ENCODE data around the gene TMEM150C.
"Not testable (repeated sequence)": the region's sequence is repeated elsewhere in the genome, so short reads cannot be mapped to it uniquely, and the experiment has no call there.

Gene TMEM150C

DNA sequence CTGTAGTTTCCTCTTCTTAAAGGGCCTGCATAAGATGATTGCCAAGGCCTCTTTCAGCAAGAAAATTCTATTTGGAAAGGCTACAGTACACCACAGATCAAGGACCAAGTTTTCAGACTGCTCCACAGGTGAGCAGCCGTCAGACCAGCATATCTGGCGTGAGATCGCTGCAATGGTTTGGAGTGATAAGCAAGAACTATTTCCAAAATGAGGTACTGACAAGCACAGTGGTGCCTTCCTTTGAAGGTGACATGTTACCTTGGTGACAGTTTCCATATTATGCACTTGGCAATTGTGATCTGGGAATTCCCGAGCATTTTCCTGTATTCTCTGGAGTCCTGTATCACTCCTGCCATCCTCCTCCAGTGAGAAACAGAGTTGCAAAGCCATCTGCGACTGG, 7.3 kb upstream of the TMEM150C start:
- DNase-seq (ENCODE audit: low spot score): no peak

DNA sequence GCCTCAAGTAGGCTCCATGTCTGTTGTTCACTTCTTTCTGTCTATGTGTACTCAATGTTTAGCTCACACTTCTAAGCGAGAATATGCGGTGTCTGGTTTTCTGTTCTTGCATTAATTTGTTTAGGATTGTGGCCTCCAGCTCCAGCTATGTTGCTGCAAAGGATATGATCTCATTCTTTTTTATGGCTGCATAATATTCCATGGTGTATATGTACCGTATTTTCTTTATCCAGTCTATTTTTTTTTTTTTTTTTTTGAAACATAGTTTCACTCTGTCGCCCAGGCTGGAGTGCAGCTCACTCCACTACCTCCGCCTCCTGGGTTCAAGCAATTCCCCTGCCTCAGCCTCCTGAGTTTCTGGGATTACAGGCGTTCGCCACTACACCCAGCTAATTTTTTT, 5.7 kb upstream of the TMEM150C start:
- no peak for DNase-seq (ENCODE audit: low spot score)

DNA sequence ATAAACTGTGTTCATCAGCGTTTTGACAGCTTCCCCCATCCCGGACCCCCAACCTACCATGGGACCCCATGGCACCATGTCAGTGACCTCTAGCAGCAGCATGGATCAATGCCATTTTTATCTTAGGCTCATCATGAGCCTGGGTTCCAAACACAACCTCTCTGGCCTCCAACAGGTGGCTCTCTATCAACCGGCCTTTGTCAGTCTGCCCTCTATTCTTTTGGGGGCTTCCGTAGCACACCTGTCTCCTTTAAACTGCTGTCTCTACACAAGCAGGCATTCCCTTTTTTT, 721 bp upstream of the TMEM150C start:
- DNase-seq (ENCODE audit: low spot score): no peak

- no peak for DNase-seq (ENCODE audit: low spot score)
Observed at GRCh38 chr4:82560853-82561785, 669 bp downstream of the TMEM150C start.

- no peak for DNase-seq (ENCODE audit: low spot score)
Observed at GRCh38 chr4:82559735-82560120, 2.1 kb downstream of the TMEM150C start.

DNA sequence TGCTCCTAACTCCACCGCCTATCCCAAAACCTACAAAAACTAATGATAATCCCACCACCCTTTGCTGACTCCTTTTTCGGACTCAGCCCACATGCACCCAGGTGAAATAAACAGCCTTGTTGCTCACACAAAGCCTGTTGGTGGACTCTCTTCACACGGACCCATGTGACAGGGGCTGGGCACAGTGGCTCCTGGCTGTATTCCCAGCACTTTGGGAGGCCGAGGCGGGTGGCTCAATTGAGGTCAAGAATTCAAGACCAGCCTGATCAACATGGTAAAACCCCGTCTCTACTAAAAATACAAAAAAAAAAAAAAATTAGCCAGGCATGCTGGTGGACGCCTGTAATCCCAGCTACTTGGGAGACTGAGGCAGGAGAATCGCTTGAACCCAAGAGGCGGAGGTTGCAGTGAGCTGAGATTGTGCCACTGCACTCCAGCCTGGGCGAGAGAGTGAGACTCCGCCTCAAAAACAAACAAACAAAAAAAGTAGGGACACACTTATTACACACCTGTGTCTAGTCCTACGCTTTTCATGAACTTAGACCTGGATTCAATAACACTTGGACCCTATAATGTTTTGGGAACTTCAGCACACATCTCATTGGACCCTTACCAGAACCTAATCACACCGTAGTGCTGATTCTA, 2.6 kb downstream of the TMEM150C start:
- DNase-seq (ENCODE audit: low spot score): not testable (repeated sequence)

DNA sequence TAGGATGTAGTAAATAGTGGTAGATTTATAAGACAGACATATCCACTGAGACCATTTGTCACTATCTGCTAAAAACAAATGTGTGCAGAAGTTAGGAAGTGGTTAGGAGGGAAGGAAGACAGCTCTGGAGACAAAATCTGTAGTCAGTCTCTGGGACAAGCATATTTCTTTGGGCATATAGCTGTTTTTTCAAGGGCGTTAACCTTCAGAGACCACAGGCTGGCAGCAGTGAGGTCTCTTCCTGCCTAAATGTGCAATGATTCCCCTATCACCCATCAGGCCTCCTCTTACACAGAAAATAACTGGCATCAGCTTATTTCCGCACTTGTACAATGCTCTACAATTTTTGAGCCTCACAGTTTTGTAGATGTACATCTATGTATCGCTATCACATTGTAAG, 6.5 kb downstream of the TMEM150C start:
- no peak for DNase-seq (ENCODE audit: low spot score)

- no peak for DNase-seq (ENCODE audit: low spot score)
Observed at GRCh38 chr4:82553020-82553419, 8.8 kb downstream of the TMEM150C start.

DNA sequence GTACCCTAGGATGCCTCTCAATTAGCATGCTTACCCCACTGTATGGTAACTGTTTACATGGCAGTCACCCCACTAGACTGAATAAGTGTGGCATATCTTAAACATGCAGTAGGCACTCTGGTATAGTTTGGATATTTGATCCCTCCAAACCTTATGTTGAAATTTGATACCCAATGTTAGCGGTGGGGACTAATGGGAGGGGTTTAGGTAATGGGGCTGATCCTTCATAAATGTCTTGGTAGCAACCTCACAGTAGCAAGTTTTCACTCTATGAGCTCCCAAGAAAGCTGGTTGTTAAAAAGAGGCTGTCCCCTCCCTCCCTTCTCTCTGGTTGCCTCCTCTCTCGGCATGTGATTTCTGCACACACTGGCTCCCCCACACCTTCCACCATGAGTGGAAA, 10.1 kb downstream of the TMEM150C start:
- DNase-seq (ENCODE audit: low spot score): no peak

DNA sequence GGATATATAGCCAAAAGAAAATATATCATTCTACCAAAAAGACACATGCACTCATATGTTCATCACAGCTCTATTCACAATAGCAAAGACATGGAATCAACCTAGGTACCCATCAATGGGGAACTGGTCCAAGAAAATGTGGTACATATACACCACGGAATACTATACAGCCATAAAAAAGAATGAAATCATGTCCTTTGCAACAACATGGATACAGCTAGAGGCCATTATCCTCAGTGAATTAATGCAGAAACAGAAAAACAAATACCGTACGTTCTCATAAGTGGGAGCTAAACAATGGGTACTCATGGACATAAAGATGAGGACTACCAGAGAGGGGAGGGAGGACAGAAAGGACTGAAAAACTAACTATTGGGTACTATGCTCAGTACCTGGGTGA, 13.9 kb downstream of the TMEM150C start:
- not testable (repeated sequence) for DNase-seq (ENCODE audit: low spot score)

DNA sequence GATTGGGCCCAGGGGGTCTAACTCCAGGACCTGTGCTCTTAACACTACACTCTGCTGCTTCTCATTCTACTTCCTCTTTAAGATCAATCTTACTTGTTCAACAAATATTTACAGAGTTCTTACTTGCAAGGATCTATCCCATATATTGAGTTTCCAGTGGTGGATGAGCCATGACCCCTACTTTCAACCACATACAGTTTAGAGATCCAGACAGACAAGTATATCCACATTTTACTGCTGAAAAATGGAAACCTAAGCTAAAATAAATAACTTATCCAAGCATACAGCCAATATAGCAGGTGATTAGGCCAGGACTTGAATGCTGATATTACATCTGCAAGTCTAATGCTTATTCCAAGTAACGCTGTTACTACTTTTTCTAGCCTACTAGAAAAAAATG, 18.7 kb downstream of the TMEM150C start:
- no peak for DNase-seq (ENCODE audit: low spot score)

- DNase-seq (ENCODE audit: low spot score): no peak
Observed at GRCh38 chr4:82542642-82543041, 19.1 kb downstream of the TMEM150C start.

DNA sequence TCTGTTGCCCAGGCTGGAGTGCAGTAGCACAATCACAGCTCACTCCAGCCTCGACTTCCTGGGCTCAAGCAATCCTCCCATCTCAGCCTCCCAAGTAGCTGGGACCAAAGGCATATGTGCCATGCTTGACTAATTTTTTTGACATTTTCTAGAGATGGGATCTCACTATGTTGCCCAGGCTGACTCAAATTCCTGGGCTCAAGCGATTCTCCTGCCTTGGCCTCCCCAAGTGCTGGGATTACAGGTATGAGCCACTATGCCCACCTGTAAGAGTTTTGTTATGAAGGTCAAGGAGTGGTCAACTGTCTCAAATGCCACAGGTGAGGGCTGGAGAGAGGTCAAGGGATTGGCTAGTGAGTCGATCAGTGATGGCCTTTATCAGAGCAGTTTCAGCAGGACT, 32.5 kb downstream of the TMEM150C start:
- DNase-seq (ENCODE audit: low spot score): no peak

- DNase-seq (ENCODE audit: low spot score): no peak
Observed at GRCh38 chr4:82528868-82529267, 32.9 kb downstream of the TMEM150C start.

GRCh38 chr4:82528074-82528473, 33.7 kb downstream of the TMEM150C start:
- peak; percentile 22 for DNase-seq (ENCODE audit: low spot score)

GRCh38 chr4:82525307-82525911, 36.4 kb downstream of the TMEM150C start:
- DNase-seq (ENCODE audit: low spot score): no peak

DNA sequence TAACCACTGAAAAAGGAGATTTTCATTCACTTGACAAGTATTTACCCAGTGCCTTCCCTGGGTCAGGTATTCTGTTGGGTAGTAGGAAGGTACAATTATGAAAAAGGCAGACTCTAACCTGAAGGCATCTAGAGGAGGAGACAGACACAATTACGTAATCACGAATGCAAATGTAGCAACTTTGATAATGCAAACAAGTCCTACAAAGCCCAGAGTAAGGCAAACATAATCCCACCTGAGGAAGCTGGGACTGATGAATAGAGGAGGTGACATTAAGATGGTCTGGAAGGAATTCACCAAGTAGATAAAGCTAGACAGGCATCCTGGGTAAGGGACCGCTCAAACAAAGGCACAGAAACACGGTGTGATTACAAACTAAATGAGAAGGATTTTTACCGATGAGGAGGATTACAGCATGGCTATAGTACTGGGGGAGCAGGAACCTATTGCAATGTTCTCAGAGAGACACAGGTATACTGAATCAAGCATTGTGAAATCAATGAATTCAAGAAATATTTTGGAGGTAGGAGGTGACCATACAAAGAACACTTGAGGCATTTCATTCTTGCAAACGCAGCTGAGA, 37.1 kb downstream of the TMEM150C start:
- no peak for DNase-seq (ENCODE audit: low spot score)

DNA sequence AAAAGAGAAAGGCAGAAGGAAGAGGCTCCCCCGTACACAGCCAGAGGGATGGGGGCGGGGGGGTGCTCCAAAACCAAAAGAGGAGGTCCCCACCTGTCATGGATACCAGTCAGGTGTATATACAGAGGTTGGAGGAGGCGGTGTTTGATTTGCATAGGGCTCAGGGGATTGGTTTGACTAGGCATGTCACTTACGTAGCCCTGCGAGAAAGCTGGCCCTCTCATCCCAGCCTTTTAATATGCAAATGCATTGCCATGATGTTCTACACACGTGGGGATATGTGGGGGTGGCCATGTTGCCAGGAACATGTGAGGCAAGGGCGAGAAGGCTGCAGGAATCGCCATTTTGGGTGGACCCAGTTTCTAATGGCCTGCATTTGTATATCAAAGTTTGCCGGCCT, 38.6 kb downstream of the TMEM150C start:
- peak; percentile 22 for DNase-seq (ENCODE audit: low spot score)

GRCh38 chr4:82522472-82522871, 39.3 kb downstream of the TMEM150C start:
- no peak for DNase-seq (ENCODE audit: low spot score)

DNA sequence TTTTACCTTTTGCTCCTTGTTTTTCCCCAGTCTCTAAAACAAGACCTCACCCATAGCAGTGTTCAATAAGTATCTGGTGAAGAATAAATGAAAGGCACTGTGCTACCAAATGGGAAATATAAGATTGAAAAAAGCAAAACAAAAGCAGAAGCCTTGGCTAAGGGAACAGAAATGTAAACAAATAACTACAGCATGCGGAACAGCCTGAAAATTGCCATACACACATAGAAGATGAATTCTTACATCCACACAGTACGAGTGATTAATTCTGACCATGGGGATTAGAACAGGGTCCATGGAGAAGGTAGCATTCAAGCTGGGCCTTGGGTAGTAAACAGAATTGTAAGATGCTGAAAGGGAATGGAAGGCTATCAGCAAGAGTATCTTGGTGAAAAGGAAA, 40.5 kb downstream of the TMEM150C start:
- no peak for DNase-seq (ENCODE audit: low spot score)

GRCh38 chr4:82519776-82520175, 42.0 kb downstream of the TMEM150C start:
- DNase-seq (ENCODE audit: low spot score): no peak

GRCh38 chr4:82519072-82519471, 42.7 kb downstream of the TMEM150C start:
- DNase-seq (ENCODE audit: low spot score): no peak

DNA sequence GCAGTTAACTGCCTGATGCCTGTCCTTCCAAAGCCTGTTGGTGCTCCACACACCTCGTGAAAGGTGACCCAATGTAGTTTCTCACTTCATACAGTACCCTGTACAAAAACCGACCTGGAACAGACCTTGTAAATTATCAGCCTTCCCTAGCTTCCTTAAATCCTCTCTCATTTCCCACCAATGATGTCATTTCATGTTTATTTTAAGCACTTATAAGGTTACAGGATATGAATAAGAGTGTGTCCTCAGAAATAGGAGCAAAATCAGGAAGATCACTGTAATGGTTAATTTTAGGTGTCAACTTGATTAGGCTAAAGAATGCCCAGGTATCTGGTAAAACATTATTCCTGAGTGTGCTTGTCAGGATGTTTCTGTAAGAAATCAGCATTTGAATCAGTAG, 44.7 kb downstream of the TMEM150C start:
- no peak for DNase-seq (ENCODE audit: low spot score)
